ENCODE results near the gene FDX1.

- no peak for TF ChIP-seq CTCF (IDR thresholded peaks at IDR 0.05)
- TF ChIP-seq POLR2A (IDR thresholded peaks at IDR 0.05) = no peak
Measured at GRCh38 chr11:110467556-110467955, 37.8 kb downstream of the FDX1 start.
